Heart right ventricle (tissue), 16 donors: ENCODE data around the gene PLA2G4B. TPM values are rescaled to one million over a fixed set of nuclear protein-coding genes. Genes with fewer than 3 reads are reported as not detected.

Experiments used
- ATAC-seq, 8 donors: fragments of 200-7000 bp; cut with Tn5 transposase; one replicate each; pipeline ENCODE4 v1.9.1; 2020; ENCODE audit warnings: mild to moderate bottlenecking in 8 of 8, moderate library complexity in 8 of 8, moderate number of reproducible peaks in 1 of 8
- DNase-seq, 2 donors: peaks; one replicate each; pipeline ENCODE4 v3.0.0-alpha.2; 2020
- H3K27ac ChIP-seq, 10 donors: fragments of 200-600 bp; sonication (generic) in 2 of 10; one replicate each; pipeline versions ENCODE4 v1.5.0 to v1.8.0; 2020 to 2022; ENCODE audit warnings: mild to moderate bottlenecking in 3 of 10
- H3K27me3 ChIP-seq, 7 donors: fragments of 200-600 bp; one replicate each; pipeline ENCODE4 v1.8.0; 2021 to 2022; ENCODE audit warnings: mild to moderate bottlenecking in 2 of 7
- H3K36me3 ChIP-seq, 9 donors: fragments of 200-600 bp; sonication (generic) in 1 of 9; one replicate each; pipeline versions ENCODE4 v1.5.0 to v1.8.0; 2020 to 2022; ENCODE audit warnings: mild to moderate bottlenecking in 2 of 9
- H3K4me1 ChIP-seq, 9 donors: fragments of 200-600 bp; sonication (generic) in 1 of 9; one replicate each; pipeline versions ENCODE4 v1.5.0 to v1.8.0; 2020 to 2022; ENCODE audit warnings: mild to moderate bottlenecking in 4 of 9
- H3K4me3 ChIP-seq, 10 donors: fragments of 200-600 bp; sonication (generic) in 2 of 10; one replicate each; pipeline versions ENCODE4 v1.5.0 to v1.8.0; 2020 to 2022; ENCODE audit warnings: mild to moderate bottlenecking in 7 of 10, moderate library complexity in 2 of 10
- H3K9me3 ChIP-seq, 11 donors: fragments of 200-600 bp in 10 of 11; sonication (generic) in 2 of 11; one replicate each; pipeline versions ENCODE4 v1.5.0 to v1.8.0; 2013 to 2022; ENCODE audit warnings: mild to moderate bottlenecking in 2 of 11, control low read depth in 1 of 11, moderate library complexity in 1 of 11
- WGBS, 2 donors: extraction: QIAGEN DNeasy Blood & Tissue Kit; methylation state at CpG; one replicate each; pipeline ENCODE4 v1.1.7; 2013; ENCODE audit warnings: inconsistent platforms in 1 of 2; 5-methylcytosine and 5-hydroxymethylcytosine counted together
- intact Hi-C, 10 donors: fragments of 100-400 bp; cut with DNase I; formaldehyde crosslinking; loops; one replicate each; pipeline versions ENCODE4 v1.11.1 to v1.14.2; 2022
- polyA plus RNA-seq, 2 donors: library from polyadenylated mRNA; stranded (reverse); fragments of 200-250 nt; gene quantifications; one replicate each; pipeline ENCODE4 v1.2.3, GENCODE V29; 2013
- total RNA-seq, 10 donors: library from RNA; stranded (reverse); fragmentation: NEBNext Ultra II Directional in 3 of 10; extraction: Animal tissue kit (Norgen Biotek cat#: 25700) in 3 of 10; gene quantifications; one replicate each; pipeline versions ENCODE4 v1.2.1 to v1.2.4, GENCODE V29; 2021 to 2023
- TF ChIP-seq, protein P1 (sequence below), 9 donors: fragments of 200-600 bp; sonication (generic) in 2 of 9; IDR thresholded peaks; one replicate each; pipeline versions ENCODE4 v1.5.0 to v1.8.0; 2021 to 2022; ENCODE audit warnings: antibody characterized with exemption in 9 of 9, mild to moderate bottlenecking in 5 of 9, moderate library complexity in 1 of 9
- donor health status: Arrhythmogenic right ventricular cardiomyopathy.
- donor health status: ischemic (EF 13 %, LVEDD 7.1; RV severe dilation, severe dysfunction).
- donor health status: healthy with polysubstance abuse.
- donor health status: DM: no; HTN: yes; CAD: no.
- donor health status: DM: no; HTN: no; CAD: no.
- donor health status: ischemic (EF 25% LVEDD 6.9; RV normal size, moderate dysfunction).
- donor health status: ischemic (EF 25% LVEDD 5.7; RV mildly dilated, moderate dysfunction).
- donor health status: healthy.
- donor health status: DM: yes; HTN: yes; CAD: no.
- donor health status: Ischemic cardiomyopathy.
- donor health status: ischemic (EF 35%, LVEDD 5.7; RV mildly dilated, moderate dysfunction).
- donor health status: nonischemic (EF 11% LVEDD 7.7; RV severe dilation, severe dysfunction).
- donor health status: DM: yes; HTN: yes; CAD: no.
- donor health status: PGD.
- donor health status: ischemic (EF 29% LVEDD 5.4; RV normal size, mild dysfunction).
- donor health status: nonischemic (EF 23%, LVEDD 6.1; RV moderate dilation, normal function).

The PLA2G4B gene
- total and polyA plus RNA-seq, 12 donors = 1.6 to 16.0 (median 3.2) TPM

DNA sequence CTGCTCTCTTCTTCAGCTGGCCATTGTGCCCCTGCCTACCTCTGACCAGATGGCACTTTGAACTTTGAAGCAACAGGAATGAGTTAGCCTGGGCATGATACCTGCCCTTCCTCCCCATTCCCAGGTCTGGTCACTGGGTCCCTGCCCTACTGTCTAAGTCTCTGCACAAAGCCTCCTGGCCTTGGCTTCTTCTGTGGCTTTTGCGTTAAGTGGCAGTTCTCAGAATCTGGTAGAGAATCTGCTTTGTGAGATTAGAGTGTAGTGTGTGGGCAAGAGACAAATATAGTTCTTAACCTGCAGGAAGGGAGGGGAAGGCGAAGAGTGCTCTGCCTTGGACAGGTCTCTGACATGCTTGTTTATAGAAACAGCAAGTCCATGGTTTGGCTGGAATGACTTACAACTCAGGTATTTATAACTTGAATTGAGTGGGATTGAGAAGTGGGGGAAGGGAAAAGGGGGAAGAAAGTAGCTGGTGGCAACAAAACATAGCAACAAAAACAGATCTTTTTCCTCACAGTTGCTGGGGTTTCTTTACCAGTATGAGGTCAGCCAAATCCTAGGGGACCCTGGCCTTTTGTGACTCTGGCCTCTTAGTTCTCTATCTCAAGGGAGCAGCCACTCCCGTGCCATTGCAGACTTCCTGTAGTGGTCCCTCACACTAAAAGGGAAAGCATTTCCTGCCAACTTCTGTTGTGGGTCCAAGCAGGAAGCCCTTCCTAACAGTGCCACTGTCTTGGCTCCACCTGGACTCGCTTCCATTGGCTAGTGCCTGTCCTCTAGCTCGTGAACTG lies 47.7 kb upstream of the PLA2G4B start:
- Histone ChIP-seq H3K9me3 (no peaks in the 10 kb centered on the region), H3K27ac (peak overlapping the region in 9 of 10 donors; percentile 15 to 65 (median 33)), H3K27me3 (no peaks in the 10 kb centered on the region), H3K4me3 (no peak overlapping the region), H3K36me3 (no peaks in the 10 kb centered on the region), H3K4me1 (peaks cover 17 to 58% (median 43%) of the 10 kb centered on the region in 9 donors)
- peak; percentile 45 to 82 (median 65) for ATAC-seq
- intact Hi-C loops = loop anchor here in 1 of 10 donors (10.0 kb wide), 1 partner anchor 184 kb away; the partner anchor contains the start of gene EHD4
- TF ChIP-seq, protein P1, sequence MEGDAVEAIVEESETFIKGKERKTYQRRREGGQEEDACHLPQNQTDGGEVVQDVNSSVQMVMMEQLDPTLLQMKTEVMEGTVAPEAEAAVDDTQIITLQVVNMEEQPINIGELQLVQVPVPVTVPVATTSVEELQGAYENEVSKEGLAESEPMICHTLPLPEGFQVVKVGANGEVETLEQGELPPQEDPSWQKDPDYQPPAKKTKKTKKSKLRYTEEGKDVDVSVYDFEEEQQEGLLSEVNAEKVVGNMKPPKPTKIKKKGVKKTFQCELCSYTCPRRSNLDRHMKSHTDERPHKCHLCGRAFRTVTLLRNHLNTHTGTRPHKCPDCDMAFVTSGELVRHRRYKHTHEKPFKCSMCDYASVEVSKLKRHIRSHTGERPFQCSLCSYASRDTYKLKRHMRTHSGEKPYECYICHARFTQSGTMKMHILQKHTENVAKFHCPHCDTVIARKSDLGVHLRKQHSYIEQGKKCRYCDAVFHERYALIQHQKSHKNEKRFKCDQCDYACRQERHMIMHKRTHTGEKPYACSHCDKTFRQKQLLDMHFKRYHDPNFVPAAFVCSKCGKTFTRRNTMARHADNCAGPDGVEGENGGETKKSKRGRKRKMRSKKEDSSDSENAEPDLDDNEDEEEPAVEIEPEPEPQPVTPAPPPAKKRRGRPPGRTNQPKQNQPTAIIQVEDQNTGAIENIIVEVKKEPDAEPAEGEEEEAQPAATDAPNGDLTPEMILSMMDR (IDR thresholded peaks at IDR 0.05) = no peak
- DNase-seq = peak in 1 of 2 donors; percentile 29
- WGBS, 2 donors = 35 to 37% methylated on average over 5 of the region's 5 CpGs

DNA sequence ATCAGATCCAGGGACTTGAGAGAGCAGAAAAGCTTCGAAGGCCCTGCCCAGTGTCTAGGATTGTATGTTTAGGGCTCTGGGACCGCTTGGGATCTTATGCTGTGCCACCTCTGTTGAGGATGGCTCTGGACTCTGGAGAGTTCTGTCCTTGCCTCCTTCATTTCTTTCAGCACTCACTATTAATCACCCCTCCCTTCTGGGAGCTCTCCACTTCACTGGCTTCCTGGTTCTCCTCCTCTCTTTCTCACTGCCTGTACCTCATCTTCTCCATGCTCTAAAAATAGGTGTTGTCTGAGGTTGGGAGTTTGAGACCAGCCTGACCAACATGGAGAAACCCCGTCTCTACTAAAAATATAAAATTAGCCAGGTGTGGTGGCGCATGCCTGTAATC lies 47.1 kb upstream of the PLA2G4B start:
- WGBS, 2 donors = 77 to 78% methylated on average over 4 of the region's 4 CpGs
- no peak for DNase-seq
- peak in 2 of 8 donors; percentile 16 to 45 for ATAC-seq

DNA sequence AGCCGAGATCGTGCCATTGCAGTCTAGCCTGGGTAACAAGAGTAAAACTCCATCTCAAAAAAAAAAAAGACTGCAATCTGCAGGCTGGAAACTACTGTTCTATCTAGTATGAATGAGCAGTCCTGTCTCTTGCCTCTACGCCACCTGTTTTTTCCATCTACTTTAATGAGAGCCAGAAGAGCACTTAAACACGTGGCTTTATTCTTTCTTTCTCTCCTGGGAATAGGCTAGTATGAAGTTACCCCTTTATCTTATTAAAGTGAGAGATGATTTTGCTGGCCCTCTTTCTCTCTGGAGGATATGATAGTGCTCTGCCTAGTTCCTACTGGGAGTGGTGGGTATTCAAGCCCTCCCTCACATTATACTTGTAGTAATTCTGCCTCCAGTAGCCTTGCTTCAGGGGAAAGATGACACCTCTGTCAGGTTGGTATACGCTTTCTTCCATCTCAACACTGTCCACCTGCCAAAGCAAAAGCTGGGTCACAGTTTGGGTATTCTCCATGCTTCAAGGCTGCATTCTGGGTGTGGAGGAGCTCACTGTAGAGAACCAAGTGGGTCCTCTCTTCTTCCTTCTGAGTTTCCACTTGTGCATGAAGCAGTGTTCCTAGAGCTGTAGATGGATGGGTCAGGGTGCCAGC lies 46.5 kb upstream of the PLA2G4B start:
- Histone ChIP-seq H3K9me3 (no peaks in the 10 kb centered on the region), H3K27ac (peak overlapping the region in 6 of 10 donors; percentile 21 to 65 (median 44)), H3K27me3 (no peaks in the 10 kb centered on the region), H3K4me1 (peaks cover 18 to 70% (median 55%) of the 10 kb centered on the region in 9 donors), H3K36me3 (no peaks in the 10 kb centered on the region), H3K4me3 (no peak overlapping the region)
- DNase-seq (no peak), ATAC-seq (peak in 4 of 8 donors; percentile 36 to 56 (median 46))
- intact Hi-C loops = loop anchor here in 1 of 10 donors (10.0 kb wide), 1 partner anchor 183 kb away; the partner anchor contains the start of gene EHD4
- 62 to 70% methylated on average over 5 of the region's 5 CpGs for whole genome bisulfite sequencing, 2 donors
- TF ChIP-seq, protein P1 (IDR thresholded peaks at IDR 0.05) = no peak

More for the DNA sequence above, 47.1 kb upstream of the PLA2G4B start:
- Histone ChIP-seq H3K9me3 (no peaks in the 10 kb centered on the region), H3K4me3 (no peak overlapping the region), H3K4me1 (peaks cover 18 to 64% (median 49%) of the 10 kb centered on the region in 9 donors), H3K27ac (peak overlapping the region in 9 of 10 donors; percentile 15 to 65 (median 33)), H3K36me3 (no peaks in the 10 kb centered on the region), H3K27me3 (no peaks in the 10 kb centered on the region)
- TF ChIP-seq, protein P1 (IDR thresholded peaks at IDR 0.05) = no peak
- intact Hi-C loops = loop anchor here in 1 of 10 donors (10.0 kb wide), 1 partner anchor 183 kb away; the partner anchor contains the start of gene EHD4

- H3K27me3 ChIP-seq = no peaks in the 10 kb centered on the region
- H3K4me1 ChIP-seq = peaks cover 16 to 74% (median 51%) of the 10 kb centered on the region in 9 donors
- no peak overlapping the region for H3K27ac ChIP-seq
- ATAC-seq (no peak), DNase-seq (no peak)
- no peaks in the 10 kb centered on the region for H3K9me3 ChIP-seq
- intact Hi-C loops = loop anchor here in 1 of 10 donors (10.0 kb wide), 1 partner anchor 181 kb away; the partner anchor contains the start of gene EHD4
- TF ChIP-seq, protein P1 (IDR thresholded peaks at IDR 0.05) = no peak
- WGBS, 2 donors = 75 to 77% methylated on average over 4 of the region's 4 CpGs
- H3K36me3 ChIP-seq = no peaks in the 10 kb centered on the region
- H3K4me3 ChIP-seq = no peak overlapping the region
Measured at GRCh38 chr15:41794081-41794480, 44.6 kb upstream of the PLA2G4B start.
